HEK293T (cell line): ENCODE results near the gene STIM1.

Experiments used
- CTCF ChIA-PET: fragments of 350-600 bp; formaldehyde crosslinking; extraction: SDS; loops from one replicate; lab custom pipeline; 2021; ENCODE audit warnings: antibody characterized with exemption, inconsistent platforms; lab: Yijun Ruan, JAX
- POLR2A ChIA-PET: fragments of 350-600 bp; formaldehyde crosslinking; extraction: SDS; loops from one replicate; lab custom pipeline; 2020; ENCODE audit warnings: antibody characterized with exemption, inconsistent platforms; lab: Yijun Ruan, JAX
- DNase-seq: peaks from one replicate; pipeline ENCODE4 v3.0.0; 2012; ENCODE audit warnings: mixed read lengths; ENCODE audit errors: extremely low spot score
- ARNT ChIP-seq: fragments of 450-650 bp; IDR thresholded peaks from 2 replicates; pipeline ENCODE4 v1.6.1; 2017; ENCODE audit warnings: mild to moderate bottlenecking
- BHLHE40 ChIP-seq: fragments of 450-650 bp; IDR thresholded peaks from 2 replicates; pipeline ENCODE4 v1.6.1; 2016; ENCODE audit warnings: mild to moderate bottlenecking, moderate library complexity, borderline replicate concordance
- CTBP1 ChIP-seq: fragments of 450-650 bp; IDR thresholded peaks from 2 replicates; pipeline ENCODE4 v1.6.1; 2016; ENCODE audit warnings: borderline replicate concordance
- ELF4 ChIP-seq: fragments of 450-650 bp; IDR thresholded peaks from 2 replicates; pipeline ENCODE4 v1.6.1; 2017; ENCODE audit warnings: antibody characterized with exemption
- FOXA1 ChIP-seq: fragments of 450-650 bp; IDR thresholded peaks from 2 replicates; pipeline ENCODE4 v1.6.1; 2016; ENCODE audit warnings: mild to moderate bottlenecking
- FOXK2 ChIP-seq: fragments of 450-650 bp; IDR thresholded peaks from 2 replicates; pipeline ENCODE4 v1.6.1; 2016; ENCODE audit warnings: mild to moderate bottlenecking
- FOXM1 ChIP-seq: fragments of 450-650 bp; IDR thresholded peaks from 2 replicates; pipeline ENCODE4 v1.6.1; 2017; ENCODE audit warnings: mild to moderate bottlenecking, borderline replicate concordance
- HDGF ChIP-seq: fragments of 450-650 bp; IDR thresholded peaks from 2 replicates; pipeline ENCODE4 v1.6.1; 2017; ENCODE audit warnings: antibody characterized with exemption, borderline replicate concordance
- L3MBTL2 ChIP-seq: fragments of 450-650 bp; conservative IDR thresholded peaks from 2 replicates; pipeline ENCODE4 v1.6.1; 2016; ENCODE audit warnings: mild to moderate bottlenecking
- LEF1 ChIP-seq: fragments of 450-650 bp; IDR thresholded peaks from 2 replicates; pipeline ENCODE4 v1.6.1; 2017; ENCODE audit warnings: mild to moderate bottlenecking, borderline replicate concordance
- NFRKB ChIP-seq: fragments of 450-650 bp; IDR thresholded peaks from 2 replicates; pipeline ENCODE4 v1.6.1; 2016; ENCODE audit warnings: mild to moderate bottlenecking, moderate library complexity
- SP1 ChIP-seq: fragments of 450-650 bp; IDR thresholded peaks from 2 replicates; pipeline ENCODE4 v1.6.1; 2017
- SUZ12 ChIP-seq: fragments of 450-650 bp; IDR thresholded peaks from 2 replicates; pipeline ENCODE4 v1.6.1; 2016; ENCODE audit warnings: mild to moderate bottlenecking
- TARDBP ChIP-seq: fragments of 450-650 bp; IDR thresholded peaks from 2 replicates; pipeline ENCODE4 v1.6.1; 2016
- ZNF384 ChIP-seq: fragments of 450-650 bp; IDR thresholded peaks from 2 replicates; pipeline ENCODE4 v1.6.1; 2016
- TF ChIP-seq, protein P1 (sequence below): fragments of 450-650 bp; IDR thresholded peaks from 2 replicates; pipeline ENCODE4 v1.6.1; 2016

Gene STIM1

DNA sequence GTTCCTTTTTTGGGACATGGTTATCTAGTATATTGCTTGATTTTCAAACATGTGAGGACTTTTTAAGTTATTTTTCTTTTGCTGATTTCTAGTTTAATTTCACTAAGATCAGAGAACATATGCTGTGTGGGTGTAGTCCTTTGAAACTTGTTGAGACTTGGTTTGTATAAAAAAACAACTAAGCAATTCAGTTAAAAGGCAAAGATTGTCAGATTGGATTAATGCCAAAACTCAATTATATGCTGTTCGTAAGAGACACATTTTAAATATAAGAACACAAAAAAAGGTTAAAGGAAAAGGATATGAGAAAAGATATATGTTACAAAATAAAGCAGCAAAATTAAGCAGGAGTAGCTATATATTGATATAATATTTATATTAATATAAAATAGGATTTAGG lies 221.3 kb downstream of the STIM1 start:
- TF ChIP-seq, protein P1, sequence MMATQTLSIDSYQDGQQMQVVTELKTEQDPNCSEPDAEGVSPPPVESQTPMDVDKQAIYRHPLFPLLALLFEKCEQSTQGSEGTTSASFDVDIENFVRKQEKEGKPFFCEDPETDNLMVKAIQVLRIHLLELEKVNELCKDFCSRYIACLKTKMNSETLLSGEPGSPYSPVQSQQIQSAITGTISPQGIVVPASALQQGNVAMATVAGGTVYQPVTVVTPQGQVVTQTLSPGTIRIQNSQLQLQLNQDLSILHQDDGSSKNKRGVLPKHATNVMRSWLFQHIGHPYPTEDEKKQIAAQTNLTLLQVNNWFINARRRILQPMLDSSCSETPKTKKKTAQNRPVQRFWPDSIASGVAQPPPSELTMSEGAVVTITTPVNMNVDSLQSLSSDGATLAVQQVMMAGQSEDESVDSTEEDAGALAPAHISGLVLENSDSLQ, result no peak
- TF ChIP-seq ZNF384 (no peak), FOXK2 (no peak), ARNT (no peak), HDGF (no peak), L3MBTL2 (no peak), SP1 (no peak), ELF4 (no peak), TARDBP (no peak), FOXM1 (no peak), SUZ12 (no peak), NFRKB (no peak), BHLHE40 (no peak), FOXA1 (no peak), CTBP1 (no peak)
- CTCF ChIA-PET, result no interaction called here
- no peak for DNase-seq
- POLR2A ChIA-PET, result no interaction called here

DNA sequence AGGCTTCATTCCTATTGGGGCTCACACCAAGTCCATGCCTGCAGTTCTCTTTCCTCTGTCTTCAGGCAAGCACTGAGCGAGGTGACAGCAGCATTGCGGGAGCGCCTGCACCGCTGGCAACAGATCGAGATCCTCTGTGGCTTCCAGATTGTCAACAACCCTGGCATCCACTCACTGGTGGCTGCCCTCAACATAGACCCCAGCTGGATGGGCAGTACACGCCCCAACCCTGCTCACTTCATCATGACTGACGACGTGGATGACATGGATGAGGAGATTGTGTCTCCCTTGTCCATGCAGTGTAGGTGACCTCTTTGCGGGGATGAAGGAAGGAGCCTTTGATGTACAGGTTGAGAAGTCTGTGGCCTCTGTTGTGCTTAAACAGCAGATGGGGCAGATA lies 227.7 kb downstream of the STIM1 start:
- ChIA-PET CTCF (no interaction called here), POLR2A (no interaction called here)
- no peak for TF ChIP-seq ARNT
- no peak for TF ChIP-seq TARDBP
- TF ChIP-seq ELF4, result no peak
- no peak for TF ChIP-seq CTBP1
- TF ChIP-seq, protein P1, result no peak
- TF ChIP-seq LEF1, result no peak
- no peak for TF ChIP-seq NFRKB
- no peak for TF ChIP-seq L3MBTL2
- no peak for TF ChIP-seq BHLHE40
- TF ChIP-seq HDGF, result no peak
- TF ChIP-seq FOXM1, result no peak
- no peak for TF ChIP-seq SP1
- no peak for TF ChIP-seq ZNF384
- DNase-seq, result no peak

DNA sequence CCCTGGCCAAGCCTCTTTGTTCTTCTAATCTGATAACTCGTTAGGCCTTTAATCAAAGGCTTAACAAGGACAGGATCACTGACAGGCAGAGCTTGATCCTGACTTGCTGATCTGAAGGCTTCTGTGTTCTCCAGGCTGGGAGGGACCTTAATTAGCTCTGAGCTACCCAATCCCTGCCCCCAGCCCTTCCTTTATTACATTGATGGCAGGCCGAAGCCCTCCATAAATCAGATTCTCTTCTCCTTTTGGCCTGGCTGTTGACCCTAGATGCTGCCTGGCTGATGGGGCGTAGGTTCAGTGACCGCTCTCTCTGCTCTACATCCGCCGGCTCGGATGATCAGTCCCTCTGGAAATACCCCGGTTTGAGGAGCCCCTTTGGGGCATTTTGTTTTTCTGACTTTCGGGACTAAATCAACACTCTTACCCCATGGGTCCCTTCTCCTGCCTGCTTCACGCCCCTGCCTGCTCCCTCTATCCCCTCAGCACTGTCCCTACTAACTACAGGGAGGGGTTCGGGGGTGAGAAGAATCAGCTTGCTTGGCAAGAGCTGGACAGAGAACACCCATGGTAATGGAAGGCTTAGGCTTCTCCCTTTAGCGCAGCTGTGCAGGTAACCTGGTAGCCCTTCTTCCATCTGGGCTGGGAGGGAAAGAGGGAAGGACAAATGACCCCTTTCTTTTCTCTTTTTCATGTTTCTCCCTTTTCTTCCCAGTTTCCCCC lies 229.1 kb downstream of the STIM1 start:
- ChIA-PET CTCF (interaction anchor here (0.7 kb wide), 1 partner anchor 12 kb away, joined by 4 read pairs; no protein-coding TSS in a partner anchor), POLR2A (no interaction called here)
- no peak for DNase-seq
- TF ChIP-seq L3MBTL2, result no peak
- TF ChIP-seq CTBP1, result no peak
- no peak for TF ChIP-seq SP1
- TF ChIP-seq FOXA1, result no peak
- TF ChIP-seq FOXK2, result no peak
- TF ChIP-seq FOXM1, result no peak
- TF ChIP-seq, protein P1, result no peak
- no peak for TF ChIP-seq SUZ12
- no peak for TF ChIP-seq NFRKB
- TF ChIP-seq LEF1, result no peak
- no peak for TF ChIP-seq ARNT
- TF ChIP-seq TARDBP, result no peak

DNA sequence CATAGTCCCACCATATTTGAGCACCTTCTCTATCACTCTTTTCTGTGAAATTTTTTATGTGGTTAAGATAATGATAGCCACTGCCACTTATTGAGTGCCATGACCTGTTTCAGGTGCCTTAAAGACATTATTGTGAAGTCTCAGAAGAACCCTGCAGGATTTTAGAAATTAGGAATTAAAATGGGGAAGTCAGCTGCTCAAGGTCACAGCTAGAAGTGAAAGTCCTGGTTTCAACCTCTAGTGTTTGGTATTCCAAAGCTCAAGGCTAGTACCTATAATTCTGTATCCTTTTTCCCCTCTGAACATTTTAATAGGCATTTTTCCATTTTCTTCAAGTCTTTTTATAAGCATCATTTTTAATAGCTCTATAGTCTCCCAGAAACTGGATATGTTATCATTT lies 230.1 kb downstream of the STIM1 start:
- POLR2A ChIA-PET, result no interaction called here
- TF ChIP-seq FOXM1, result no peak
- no peak for TF ChIP-seq HDGF
- no peak for TF ChIP-seq SP1
- TF ChIP-seq, protein P1, result no peak
- no peak for TF ChIP-seq TARDBP
- TF ChIP-seq FOXK2, result no peak
- no peak for TF ChIP-seq SUZ12
- TF ChIP-seq CTBP1, result no peak
- no peak for TF ChIP-seq NFRKB
- TF ChIP-seq L3MBTL2, result no peak
- TF ChIP-seq LEF1, result no peak
- no peak for TF ChIP-seq ARNT
- no peak for TF ChIP-seq BHLHE40
- no peak for TF ChIP-seq FOXA1
- TF ChIP-seq ZNF384, result no peak
- no peak for DNase-seq

DNA sequence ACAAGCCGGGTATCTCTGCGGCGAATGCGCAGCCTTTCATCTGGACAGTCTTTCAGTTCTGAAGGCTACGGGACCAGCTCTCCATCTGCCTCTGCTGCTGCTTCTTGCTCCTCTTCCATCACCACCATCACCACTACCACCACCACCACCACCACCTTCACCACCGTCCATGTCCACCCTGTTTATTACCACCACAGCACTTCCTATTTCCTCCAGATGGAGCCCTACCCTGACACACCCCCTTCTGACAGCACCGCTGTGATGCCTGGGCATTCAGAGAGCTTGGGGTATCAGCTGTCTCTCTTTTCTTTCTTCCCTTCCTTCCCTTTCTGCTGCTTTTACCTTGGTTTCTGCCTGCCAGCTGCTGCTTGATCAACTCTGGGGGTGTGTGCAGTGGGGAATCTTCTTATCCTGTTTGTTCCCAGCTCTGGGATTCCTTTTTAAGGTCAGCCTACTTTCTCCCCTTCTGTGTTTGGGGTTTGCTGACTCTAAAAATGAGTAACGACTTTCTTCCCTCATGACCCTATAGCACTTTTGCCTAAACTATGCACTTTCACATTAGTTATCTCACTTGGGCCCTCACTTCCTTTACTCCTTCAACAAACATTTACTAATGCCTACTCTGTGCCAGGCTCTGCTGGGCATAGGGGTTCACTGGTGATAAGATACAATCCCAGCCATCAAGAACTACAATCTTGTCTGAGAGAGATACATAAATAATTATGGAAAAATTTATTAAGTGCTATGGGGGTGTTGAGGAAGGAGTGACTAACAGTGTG lies 231.3 kb downstream of the STIM1 start:
- ChIA-PET CTCF (interaction anchor here (0.6 kb wide), 1 partner anchor 360 kb away, joined by 4 read pairs; no protein-coding TSS in a partner anchor), POLR2A (no interaction called here)
- DNase-seq, result no peak
- TF ChIP-seq, protein P1, result no peak

More for the DNA sequence above, 230.1 kb downstream of the STIM1 start:
- CTCF ChIA-PET, result interaction anchor here (0.7 to 1.1 kb wide), 2 partner anchors 11 to 13 kb away, joined by 4 read pairs; no protein-coding TSS in a partner anchor
